Measurements from ENCODE around the gene GNA12.

Gene GNA12

DNA sequence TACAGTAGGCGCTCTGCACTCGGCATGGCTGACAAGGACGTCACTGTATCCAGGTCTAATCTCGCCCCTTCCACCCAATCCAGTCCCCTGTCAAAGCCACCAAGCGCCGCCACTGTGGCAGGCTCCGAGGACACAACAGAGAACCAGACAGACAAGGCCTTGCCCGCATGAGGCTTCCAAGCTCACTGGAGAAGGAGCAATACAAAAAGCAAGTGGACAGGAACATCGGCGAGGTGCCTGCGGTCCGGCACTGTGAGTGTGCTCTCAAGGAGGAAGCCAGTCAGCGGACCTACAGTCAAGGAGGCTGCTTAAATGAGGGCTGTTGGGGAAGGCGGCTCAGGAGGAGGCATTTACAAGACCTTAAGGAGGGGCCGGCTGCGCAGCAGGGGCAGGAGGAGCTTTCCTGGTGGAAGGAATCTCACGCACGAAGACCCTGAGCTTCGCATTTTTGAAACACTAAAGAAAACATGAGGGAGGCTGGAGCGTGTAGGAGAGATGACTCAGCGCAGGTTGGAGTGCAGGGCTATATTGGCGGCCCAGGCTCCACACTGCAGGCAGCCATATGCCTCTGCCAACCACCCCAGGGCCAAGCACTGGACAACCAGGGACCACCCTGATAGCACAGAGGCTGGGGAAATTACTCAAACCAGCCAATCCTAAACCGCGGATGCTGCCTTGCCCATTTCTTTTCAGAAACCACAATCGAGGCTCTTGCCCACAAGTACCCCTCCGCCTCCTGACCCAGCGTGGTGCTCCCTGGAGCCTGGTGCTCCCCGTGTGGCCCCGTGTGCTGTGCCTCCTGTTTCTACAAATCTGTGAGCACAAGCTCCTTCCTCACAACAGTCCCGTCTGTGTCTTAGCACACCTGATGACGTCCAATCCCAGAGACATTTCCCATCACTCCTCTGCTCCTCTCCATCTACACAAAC lies 28.9 kb downstream of the GNA12 start:
- DNase-seq: no peak

DNA sequence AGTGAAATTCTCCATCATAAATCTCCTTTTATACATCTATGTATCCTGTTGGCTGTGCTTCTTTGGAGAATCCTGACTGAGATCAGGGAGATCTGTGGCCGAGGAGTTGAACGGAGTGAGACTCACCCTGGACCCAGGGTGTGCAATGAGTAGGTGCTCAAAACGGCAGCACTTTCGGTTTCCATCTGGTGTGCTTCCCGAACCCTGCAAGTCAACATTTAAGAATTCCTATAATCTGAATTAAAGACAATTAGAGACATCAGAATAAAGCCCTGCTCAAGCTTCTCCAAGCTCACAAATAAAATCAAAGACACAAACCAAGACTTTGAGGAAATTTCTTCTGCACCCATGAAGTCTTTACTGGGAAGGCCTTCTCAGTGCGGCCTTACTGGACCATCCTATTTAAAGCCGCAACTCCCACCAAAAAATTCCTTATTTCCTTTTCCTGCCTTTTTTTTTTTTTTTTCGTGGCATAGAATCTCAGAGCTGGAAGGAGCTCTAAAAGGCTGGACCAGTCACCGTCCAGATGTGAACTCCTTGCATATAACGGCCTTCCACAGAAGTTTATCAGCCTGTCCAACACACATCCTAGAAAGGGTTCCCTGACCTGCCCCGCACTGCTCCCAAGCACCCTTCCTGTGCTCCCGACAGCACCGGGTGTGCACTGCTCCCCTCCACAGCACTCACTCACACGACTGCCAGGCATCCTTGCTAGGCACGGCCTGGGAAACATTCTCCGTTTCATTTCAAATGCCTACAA lies 29.7 kb downstream of the GNA12 start:
- no peak for DNase-seq

DNA sequence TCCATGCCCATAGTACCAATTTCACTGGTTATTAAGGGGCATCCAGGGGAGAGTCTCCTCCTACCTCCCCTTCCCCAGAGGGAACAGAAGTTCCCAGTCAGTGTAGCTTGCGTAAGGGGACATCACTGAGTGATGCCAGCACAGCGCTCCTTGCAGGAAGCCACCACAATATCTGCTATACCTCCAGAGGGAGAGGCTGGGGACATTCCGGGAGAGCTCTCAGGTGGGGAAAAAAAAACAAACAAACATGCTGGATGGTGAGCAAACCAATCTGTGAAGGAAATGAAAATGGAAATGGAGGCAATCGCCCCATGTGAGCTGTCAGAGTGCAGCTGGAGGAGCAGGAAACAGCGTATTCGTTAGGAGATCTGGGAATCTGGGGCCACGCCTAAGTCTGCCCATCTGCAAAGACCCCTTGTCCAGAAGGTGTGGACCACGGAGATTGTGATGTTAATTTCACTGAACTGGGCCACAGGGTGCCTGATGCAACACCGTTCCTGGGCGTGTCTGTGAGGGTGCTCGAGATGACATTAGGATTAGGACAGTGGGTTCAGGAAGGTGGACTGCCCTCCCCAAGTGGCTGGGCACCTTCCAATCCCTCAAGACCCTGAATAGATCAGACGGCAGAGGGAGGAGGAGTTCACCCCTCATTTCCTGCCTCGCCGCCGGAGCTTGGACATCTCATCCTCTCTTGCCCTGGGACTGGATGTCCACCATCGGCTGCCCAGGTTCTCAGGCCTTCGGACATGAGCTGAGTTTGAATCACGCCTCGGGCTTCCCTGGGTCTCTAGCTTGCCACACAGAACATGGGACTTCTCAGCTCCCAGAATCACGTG lies 30.5 kb downstream of the GNA12 start:
- no peak for DNase-seq

DNA sequence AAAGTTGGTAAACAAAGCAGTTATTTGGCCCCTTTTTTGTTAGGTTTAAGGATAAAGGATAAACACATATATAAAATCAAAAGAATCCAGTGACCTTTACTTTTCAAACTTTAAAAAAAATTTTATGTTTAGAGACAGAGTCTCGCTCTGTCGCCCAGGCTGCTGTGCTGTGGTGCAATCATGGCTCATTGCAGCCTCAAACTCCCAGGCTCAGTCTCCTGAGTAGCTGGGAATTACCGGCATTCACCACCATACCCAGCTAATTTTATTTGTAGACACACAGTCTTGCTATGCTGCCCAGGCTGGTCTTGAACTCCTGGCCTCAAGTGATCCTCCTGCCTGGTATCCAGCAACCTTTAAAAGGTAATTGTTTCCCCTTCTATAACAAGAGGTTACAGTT lies 31.3 kb downstream of the GNA12 start:
- DNase-seq: no peak

DNA sequence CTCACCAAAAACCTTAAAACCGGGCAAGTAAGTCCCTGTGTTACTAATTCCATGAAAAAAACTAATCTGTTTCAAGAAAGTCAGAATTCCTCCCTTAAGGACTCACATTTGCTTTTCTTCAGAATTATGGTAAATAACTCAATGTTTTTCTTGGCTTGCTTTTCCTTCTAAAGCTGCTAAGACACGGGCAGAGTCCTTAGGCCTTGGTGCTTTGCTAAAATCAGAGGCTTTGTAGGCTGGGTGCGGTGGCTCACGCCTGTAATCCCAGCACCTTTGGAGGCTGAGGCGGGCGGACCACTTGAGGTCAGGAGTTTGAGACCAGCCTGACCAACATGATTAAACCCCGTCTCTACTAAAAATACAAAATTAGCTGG lies 32.0 kb downstream of the GNA12 start:
- no peak for DNase-seq

DNA sequence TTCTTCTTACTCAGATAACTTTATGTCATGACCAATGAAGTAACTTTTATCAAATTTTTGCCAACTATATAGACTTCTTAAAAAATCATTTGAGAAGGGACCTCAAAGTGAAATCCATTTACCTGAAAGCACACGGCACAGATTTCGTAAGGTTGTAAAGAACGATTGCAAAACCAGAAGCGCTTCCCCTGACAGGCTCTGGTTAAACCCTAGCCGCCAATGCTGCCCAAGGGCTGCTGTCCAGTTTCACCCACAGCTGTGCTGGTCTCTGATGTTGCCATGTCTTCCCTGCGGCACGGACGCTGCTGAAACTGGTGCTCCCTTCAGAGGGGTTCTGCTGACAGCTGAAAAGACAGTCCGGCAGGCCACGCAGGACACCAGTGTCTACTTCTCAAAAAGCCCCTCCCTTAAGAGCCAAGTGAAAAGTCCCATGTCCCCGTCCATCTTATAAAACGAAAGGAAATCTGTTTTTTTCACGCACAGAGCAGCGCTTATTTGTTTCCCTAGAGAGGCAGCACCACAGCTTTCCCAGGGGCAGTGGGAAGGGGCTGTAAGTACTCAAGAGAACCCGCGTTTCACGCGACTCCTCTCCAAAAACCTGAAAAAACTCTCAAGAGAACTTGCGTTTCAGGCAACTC lies 32.5 kb downstream of the GNA12 start:
- DNase-seq: no peak

DNA sequence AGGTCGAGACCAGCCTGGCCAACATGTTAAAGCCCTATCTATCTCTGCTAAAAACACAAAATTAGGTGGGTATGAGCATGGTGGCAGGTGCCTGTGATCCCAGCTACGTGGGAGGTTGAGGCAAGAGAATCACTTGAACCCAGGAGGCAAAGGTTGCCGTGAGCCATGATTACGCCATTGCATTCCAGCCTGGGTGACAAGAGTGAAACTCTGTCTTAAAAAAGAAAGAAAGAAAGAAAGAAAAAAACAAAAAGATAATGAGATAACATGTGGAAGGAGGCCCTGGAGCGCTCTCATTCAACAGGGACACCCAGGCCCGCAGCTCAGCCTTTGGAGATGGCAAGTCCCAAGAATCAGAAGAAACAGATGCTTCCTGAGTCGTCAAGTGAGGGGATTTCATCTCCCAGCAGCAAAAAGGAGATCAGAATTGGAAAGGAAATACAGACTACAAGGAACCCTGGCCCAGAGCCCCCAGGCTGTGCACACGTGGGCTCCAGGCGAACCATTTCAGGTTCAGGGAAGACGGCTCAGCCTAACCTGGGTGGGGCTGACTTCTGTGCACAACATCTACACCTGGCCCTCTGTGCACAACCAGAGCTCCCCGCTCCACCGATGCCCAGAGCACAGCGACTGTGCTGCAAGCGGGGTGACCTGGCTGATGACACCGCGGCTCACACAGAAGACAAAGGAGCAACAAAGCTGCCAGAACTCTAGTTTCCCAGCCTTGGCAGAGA lies 33.3 kb downstream of the GNA12 start:
- no peak for DNase-seq

DNA sequence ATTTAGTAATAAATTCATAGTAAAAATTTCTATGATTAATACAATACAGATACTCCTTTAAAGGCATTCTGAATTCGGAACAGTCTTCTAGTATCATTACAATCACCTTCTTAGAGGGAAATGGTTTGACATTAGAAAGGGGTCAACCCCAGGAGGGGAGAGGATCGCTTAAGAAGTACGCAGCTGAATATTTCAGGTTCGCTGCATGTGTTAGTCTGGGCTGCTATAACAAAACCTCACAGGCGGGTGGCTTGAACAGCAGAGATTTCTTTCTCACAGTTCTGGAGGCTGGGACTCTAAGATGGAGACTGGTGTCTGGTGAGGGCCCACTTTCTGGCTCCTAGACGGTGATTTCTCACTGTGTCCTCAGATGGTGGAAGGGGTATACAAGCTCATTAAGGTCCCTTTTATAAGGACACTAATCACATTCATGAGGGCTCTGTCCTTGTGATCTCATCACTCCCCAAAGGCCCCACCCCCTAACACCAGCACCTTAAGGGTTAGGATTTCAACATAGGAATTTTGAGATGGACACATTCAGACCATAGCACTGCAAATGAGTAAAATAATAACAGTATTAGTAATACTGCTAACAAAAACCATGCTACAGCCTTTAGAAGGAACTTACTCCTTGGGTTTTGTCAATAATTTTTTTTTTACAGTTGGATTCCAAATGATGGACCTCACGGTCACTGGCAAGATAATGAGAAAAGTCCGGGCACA lies 34.0 kb downstream of the GNA12 start:
- no peak for DNase-seq

DNA sequence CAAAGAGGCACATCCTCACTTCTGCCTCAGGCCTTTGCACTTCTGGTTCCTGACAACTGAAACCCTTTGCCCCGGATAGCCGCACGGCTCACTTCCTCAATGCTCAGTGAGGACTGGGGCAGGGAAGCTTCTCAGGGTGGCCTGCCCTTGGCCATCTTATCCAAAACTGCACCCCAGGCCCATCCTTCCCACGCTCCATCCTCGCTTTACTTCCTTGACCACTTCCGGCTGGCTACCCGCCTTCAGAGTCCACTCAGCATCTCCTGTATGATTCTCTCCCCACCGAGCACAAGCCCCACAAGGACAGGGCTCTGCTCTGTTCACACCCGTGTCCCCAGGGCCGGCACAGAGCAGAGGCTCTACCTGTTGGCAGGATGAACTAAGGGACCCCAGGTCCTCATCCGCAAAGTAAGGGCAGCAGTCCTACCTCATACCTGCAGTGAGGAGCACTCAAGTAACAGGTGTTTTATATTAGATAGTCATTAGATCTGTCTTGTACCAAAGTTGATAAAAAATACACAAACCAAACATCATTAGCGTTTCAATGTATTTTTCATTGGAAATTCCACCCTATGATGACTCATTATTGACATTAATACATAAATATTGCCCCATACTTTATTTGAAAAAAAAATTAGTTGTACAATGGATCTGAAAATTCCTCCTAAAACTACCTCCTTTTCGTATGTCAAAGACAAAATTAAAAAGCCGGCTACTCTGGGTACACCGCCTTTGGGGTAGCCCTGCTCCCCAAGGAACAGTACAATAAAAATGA lies 35.0 kb downstream of the GNA12 start:
- DNase-seq: no peak

DNA sequence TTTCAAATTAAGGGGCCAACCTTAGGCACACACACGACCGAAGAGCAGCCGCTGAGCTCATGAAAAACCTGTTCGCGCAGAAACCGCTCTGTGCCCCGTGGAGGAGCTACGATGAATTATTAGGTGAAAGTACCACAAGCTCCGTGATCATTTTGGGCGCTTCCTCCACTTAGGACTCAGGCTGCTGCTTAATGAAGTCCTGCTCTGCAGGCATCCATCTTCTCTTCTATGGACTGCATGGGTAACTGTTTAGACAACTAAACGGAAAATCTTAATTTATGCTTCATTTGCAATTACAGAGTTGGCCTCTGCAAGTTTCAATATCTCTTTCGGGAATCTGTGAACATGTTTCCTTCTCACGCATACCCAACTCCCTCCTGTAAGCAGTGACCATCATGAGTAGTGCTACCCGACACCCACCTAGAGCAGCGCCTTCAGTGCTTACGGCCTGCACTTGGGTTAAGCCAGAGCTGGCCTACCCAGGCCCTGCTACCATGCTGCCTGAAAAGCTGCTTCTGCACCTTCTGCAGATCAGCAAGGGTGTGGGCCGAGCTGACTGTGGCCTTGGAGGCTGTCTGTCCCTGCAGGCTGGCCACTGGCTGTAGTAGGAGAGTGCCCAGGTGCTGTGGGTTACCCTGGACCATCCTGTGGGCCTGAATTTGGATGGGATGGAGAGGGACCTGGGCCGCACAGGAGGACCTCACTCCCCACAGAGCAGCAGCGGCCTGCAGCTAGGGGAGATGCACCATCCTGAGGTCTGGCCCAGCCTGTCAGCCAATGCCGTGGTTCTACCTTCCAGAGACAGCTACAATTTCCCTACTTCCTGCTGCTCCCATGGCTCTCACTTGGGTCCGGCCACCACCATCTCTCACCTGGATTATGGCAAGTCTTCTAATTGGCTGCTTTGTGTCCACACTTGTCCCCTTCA lies 36.0 kb downstream of the GNA12 start:
- DNase-seq: no peak

DNA sequence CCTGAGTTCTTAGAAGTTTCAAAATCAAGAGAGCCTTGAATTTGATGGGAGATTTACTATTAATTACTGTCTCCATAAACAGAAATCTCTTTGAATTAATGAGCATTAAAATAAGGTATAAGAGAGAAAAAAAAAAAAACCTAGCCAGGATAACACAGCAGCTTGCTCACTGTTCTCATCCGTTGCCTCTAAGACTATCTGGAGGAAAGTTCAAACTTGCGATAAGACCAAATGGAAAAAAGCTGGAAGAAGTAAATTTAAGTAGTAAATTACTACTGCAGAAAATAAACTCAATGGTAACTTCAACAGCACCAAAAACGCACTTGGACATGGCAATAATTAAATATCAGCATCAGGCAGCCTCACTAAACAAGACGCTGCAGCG lies 36.7 kb downstream of the GNA12 start:
- DNase-seq: no peak

DNA sequence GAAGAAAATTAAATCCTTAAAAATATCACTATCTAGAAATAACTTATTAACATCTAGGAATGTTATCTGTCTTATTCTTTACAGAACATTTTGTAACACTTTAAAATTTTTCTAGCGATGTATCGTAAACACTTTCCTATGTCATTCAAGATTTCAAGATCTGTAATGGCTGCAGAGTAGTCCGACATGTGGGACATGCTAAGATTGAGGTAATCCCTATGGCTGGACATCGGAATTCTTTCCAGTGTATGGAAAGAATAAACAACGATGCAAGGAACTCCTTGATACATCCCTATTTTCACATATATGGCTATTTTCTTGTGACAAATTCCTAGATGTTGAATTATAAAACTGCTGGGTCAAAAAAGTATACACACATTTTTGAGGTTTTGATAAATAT lies 37.5 kb downstream of the GNA12 start:
- DNase-seq: no peak

DNA sequence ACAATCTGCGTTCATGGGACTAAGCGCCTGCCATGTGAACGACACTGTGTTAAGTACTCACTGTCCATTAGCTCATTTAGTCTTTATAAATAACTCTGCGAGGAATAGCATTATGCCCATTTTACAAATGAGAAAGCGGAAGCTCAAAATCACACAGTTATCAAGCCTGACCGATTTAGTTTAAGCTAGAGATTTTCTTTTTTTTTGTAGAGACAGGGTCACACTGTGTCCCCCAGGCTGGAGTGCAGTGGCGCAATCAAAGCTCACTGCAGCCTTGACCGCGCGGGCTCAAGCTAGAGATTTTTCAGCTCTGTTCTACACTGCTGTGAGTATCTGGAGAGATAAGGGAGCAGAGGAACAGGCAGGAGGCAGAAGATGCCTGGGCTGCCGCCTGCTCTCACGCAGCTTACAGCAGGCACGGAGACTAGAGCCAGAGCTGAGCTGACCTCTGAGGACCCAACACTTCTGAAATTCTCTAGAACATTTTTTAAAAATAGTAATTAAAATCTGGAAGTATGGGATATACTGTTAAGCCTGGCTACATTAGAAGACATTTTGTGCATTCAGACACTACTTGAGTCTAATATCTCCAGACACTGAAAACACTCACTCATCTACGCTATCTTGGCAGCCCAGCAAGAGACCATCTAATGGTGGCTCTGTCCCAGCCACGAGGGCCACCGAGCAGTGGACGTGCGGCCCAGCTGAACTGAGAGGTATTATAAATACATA lies 38.7 kb downstream of the GNA12 start:
- DNase-seq: no peak

DNA sequence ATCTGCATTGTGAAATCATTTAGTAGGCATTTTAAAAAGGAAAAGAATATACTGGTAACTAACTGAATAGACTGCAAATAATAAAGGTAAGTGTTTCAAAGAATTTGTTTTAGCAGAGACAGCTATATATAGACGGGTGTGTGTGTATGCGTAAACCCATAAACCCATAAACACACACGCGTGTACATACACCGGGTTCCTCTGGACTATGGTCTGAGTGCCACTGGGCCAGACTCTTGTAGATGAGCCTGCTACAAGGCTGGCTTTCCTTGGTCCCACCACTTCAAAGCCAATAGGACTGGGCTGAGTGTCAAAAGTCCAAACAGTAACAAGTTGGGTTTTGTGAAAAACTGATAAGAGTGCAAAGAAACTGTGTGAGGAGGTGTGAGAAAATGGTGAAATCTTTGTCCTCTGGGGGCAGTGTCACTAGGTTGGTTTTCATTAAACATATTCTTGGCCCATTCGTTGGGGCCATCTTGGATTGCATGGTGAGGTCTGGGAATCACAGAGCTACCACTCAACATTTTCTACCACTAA lies 39.8 kb downstream of the GNA12 start:
- no peak for DNase-seq

DNA sequence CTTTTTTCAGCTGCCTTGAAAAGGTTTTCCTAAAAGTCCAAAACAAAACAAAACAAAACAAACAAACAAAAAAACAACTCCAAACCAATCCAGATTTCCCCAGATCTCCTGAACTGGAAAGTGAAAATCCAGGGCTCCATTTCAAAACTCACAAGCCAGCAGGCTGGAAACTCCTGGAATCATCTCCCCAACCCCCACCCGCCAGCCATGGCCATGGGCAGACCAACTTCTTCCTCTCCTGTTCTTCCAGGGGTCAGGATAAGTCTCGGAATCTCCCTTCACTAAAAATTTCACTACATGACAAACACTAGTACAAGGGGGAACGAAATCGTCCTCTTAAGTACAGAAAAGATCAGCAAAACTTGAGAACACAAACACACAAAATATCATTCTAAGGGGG lies 40.4 kb downstream of the GNA12 start:
- no peak for DNase-seq

DNA sequence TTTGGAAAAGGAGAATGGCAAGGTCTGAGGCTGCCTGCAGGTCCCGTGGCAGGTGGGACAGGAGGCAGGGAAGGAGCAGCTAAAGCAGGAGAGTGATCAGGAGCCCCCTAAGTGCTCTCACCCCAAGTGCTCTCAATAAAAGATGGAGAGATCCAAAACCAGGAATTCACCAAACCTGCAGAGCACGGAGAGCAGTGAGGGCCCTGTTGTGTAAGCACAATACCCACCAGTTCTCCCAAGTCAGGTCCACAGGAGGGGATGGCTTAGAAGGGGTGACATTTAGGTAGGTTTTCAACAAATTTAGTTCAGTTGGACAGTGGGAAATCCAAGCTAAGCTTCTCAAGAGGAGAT lies 40.8 kb downstream of the GNA12 start:
- no peak for DNase-seq

DNA sequence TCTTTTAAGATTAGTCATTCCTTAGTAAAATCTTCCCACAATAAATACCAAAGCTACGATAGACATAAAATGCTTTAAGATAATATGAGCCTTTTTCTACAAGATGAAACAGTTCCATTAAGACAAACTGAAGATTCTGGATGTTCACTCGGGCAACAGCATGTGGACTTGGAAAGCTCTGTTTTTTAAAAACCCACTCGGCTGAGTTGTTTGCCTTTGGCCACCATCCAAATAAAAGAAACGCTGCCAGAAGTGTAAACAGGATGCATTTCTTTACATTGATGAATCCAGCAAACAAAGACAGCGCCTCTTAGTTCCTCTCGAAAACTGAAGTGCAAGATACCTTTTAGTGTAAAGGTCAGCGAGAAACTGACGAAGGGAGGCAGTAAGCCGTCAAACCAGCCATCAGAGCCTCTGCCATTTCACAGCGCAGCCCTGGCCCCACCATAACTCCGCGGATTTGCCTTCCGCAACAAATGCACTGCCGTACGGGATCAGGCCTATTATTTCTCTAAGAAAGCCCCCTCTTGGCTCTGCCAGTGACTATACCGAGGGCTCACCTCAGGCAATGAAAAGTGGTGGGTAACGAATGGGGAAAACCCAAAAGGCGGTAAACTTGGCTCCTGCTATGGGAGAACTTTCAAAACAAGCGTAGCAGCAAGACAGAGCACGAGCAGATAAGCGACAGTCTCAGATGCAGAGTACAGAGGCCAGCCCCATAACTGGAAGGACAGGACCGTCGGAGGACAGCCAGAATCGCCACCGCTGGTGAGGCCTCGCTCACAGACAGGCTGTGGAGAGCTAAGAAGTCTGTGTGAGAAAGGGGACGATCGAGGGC lies 41.4 kb downstream of the GNA12 start:
- DNase-seq: no peak

DNA sequence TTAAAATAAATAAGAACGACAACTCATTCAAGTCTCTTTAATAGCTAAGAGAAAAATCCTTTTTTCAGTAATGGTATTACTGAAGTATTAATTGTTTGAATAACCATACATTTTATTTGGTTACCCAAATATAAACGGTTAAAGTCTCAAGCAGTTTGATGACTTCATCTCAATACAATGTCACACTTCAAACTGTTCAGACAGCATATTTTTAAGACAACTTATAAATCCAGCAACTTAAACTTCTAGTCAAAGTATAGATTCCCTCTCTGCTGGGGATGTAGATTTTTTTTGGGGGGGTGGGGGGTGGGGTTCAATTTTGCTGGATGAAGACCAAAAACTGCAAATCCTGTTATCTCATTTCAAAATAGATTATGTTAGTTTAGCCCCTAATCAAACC lies 42.0 kb downstream of the GNA12 start:
- DNase-seq: no peak

Measured in NCI-H524 (cell line).